Activated T-helper 1 cell treated with anti-CD3 and anti-CD28 coated beads, Interleukin-12 subunit alpha, Interleukin-12 subunit beta, Interleukin-2, Interleukin-4 antibody, amounts not matched to agents 30 ng/mL and 10 ng/mL and 1 ng/mL, durations not matched to agents 14 hours and 24 hours and 36 hours (primary cell): ENCODE results near the gene SPINT1. TPM values are rescaled to one million over a fixed set of nuclear protein-coding genes. Genes with fewer than 3 reads are reported as not detected.

Source experiments
- DNase-seq: peaks from one replicate; pipeline ENCODE4 v3.0.0; 2021; ENCODE audit warnings: low spot score
- H3K27ac Mint-ChIP-seq: one replicate; pipeline ENCODE4 v1.8.0; 2021; ENCODE audit warnings: mild to moderate bottlenecking, mixed read lengths
- H3K27me3 Mint-ChIP-seq: one replicate; pipeline ENCODE4 v1.8.0; 2022; ENCODE audit warnings: mild to moderate bottlenecking, moderate library complexity, mixed read lengths; ENCODE audit not compliant: insufficient read depth
- H3K36me3 Mint-ChIP-seq: one replicate; pipeline ENCODE4 v1.8.0; 2021; ENCODE audit warnings: low read depth, mixed read lengths
- H3K4me1 Mint-ChIP-seq: one replicate; pipeline ENCODE4 v1.8.0; 2021; ENCODE audit warnings: low read depth, mixed read lengths
- H3K4me3 Mint-ChIP-seq: one replicate; pipeline ENCODE4 v1.8.0; 2021; ENCODE audit warnings: mild to moderate bottlenecking, moderate library complexity, mixed read lengths
- H3K9me3 Mint-ChIP-seq: one replicate; pipeline ENCODE4 v1.8.0; 2021; ENCODE audit warnings: mixed read lengths
- intact Hi-C: fragments of 100-400 bp; cut with micrococcal nuclease; formaldehyde crosslinking; loops from one replicate; pipeline ENCODE4 v1.15.1; 2024
- total RNA-seq: library from RNA; stranded (reverse); gene quantifications from 2 replicates; pipeline ENCODE4 v1.2.3, GENCODE V29; 2022

Gene SPINT1
- total RNA-seq, 1 donor from 2014 or later: 11.0 TPM

GRCh38 chr15:40872791-40873693 is 29.2 kb downstream of the SPINT1 start:
- Mint-ChIP-seq H3K4me1 (peaks cover 29% of the 10 kb centered on the region), H3K27me3 (peaks cover 7% of the 10 kb centered on the region), H3K4me3 (peak overlapping the region; percentile 77), H3K9me3 (no peaks in the 10 kb centered on the region), H3K27ac (no peak overlapping the region), H3K36me3 (no peaks in the 10 kb centered on the region)
- intact Hi-C loops: no loop called here
- DNase-seq: no peak

- Mint-ChIP-seq H3K4me1 (peaks cover 34% of the 10 kb centered on the region), H3K9me3 (no peaks in the 10 kb centered on the region), H3K4me3 (peak within 1 kb of the TSS; percentile 88), H3K27ac (peak within 1 kb of the TSS; percentile 68), H3K27me3 (peaks cover 7% of the 10 kb centered on the region), H3K36me3 (no peaks in the 10 kb centered on the region)
- intact Hi-C loops: loop anchor here (1.0 kb wide), 1 partner anchor 17 kb away; no protein-coding TSS in a partner anchor
- peak; percentile 58 for DNase-seq
Measured at GRCh38 chr15:40873694-40874561, 30.1 kb downstream of the SPINT1 start, which contains the start of gene RHOV. RHOV (minus strand) TSS chr15:40874234; CDS start chr15:40874139, 95 bp downstream.

GRCh38 chr15:40875991-40876730 is 32.3 kb downstream of the SPINT1 start:
- Mint-ChIP-seq H3K4me3 (no peak overlapping the region), H3K27me3 (peaks cover 7% of the 10 kb centered on the region), H3K9me3 (no peaks in the 10 kb centered on the region), H3K36me3 (no peaks in the 10 kb centered on the region), H3K4me1 (peaks cover 37% of the 10 kb centered on the region), H3K27ac (no peak overlapping the region)
- intact Hi-C loops: no loop called here
- no peak for DNase-seq

- intact Hi-C loops: loop anchor here (2.0 kb wide), 2 partner anchors 17 to 19 kb away; partner anchors contain the start of gene VPS18
- Mint-ChIP-seq H3K9me3 (no peaks in the 10 kb centered on the region), H3K36me3 (no peaks in the 10 kb centered on the region), H3K4me3 (no peak overlapping the region), H3K4me1 (peaks cover 22% of the 10 kb centered on the region), H3K27me3 (peaks cover 2% of the 10 kb centered on the region), H3K27ac (no peak overlapping the region)
- DNase-seq: no peak
Measured at GRCh38 chr15:40877694-40878093, 33.8 kb downstream of the SPINT1 start.

- Mint-ChIP-seq H3K4me3 (peak overlapping the region; percentile 16), H3K27me3 (peaks cover 2% of the 10 kb centered on the region), H3K36me3 (no peaks in the 10 kb centered on the region), H3K4me1 (peaks cover 21% of the 10 kb centered on the region), H3K27ac (peak overlapping the region; percentile 24), H3K9me3 (no peaks in the 10 kb centered on the region)
- intact Hi-C loops: loop anchor here (1.0 to 2.0 kb wide), 3 partner anchors 7 to 20 kb away; partner anchors contain the start of gene VPS18
- peak; percentile 51 for DNase-seq
Measured at GRCh38 chr15:40878785-40879184, 34.9 kb downstream of the SPINT1 start.

- no peak overlapping the region for H3K4me3 Mint-ChIP-seq
- H3K27me3 Mint-ChIP-seq: no peaks in the 10 kb centered on the region
- H3K36me3 Mint-ChIP-seq: no peaks in the 10 kb centered on the region
- H3K9me3 Mint-ChIP-seq: no peaks in the 10 kb centered on the region
- H3K4me1 Mint-ChIP-seq: peaks cover 21% of the 10 kb centered on the region
- DNase-seq: no peak
- H3K27ac Mint-ChIP-seq: peak overlapping the region; percentile 40
- intact Hi-C loops: loop anchor here (1.0 to 2.0 kb wide), 3 partner anchors 8 to 21 kb away; partner anchors contain the start of gene VPS18
Measured at GRCh38 chr15:40879609-40880008, 35.8 kb downstream of the SPINT1 start.

- Mint-ChIP-seq H3K27ac (no peak overlapping the region), H3K4me1 (peaks cover 31% of the 10 kb centered on the region), H3K36me3 (peaks cover 1% of the 10 kb centered on the region), H3K27me3 (no peaks in the 10 kb centered on the region), H3K4me3 (no peak overlapping the region), H3K9me3 (no peaks in the 10 kb centered on the region)
- no peak for DNase-seq
- intact Hi-C loops: no loop called here
Measured at GRCh38 chr15:40881351-40881750, 37.5 kb downstream of the SPINT1 start.

GRCh38 chr15:40886586-40886985 is 42.7 kb downstream of the SPINT1 start:
- no peak for DNase-seq
- intact Hi-C loops: no loop called here
- peaks cover 21% of the 10 kb centered on the region for H3K4me1 Mint-ChIP-seq
- no peak overlapping the region for H3K27ac Mint-ChIP-seq
- peaks cover 4% of the 10 kb centered on the region for H3K36me3 Mint-ChIP-seq
- no peak overlapping the region for H3K4me3 Mint-ChIP-seq
- peaks cover 2% of the 10 kb centered on the region for H3K27me3 Mint-ChIP-seq
- H3K9me3 Mint-ChIP-seq: no peaks in the 10 kb centered on the region

- intact Hi-C loops: no loop called here
- no peak overlapping the region for H3K4me3 Mint-ChIP-seq
- H3K27me3 Mint-ChIP-seq: peaks cover 4% of the 10 kb centered on the region
- H3K9me3 Mint-ChIP-seq: no peaks in the 10 kb centered on the region
- no peak overlapping the region for H3K27ac Mint-ChIP-seq
- no peak for DNase-seq
- H3K36me3 Mint-ChIP-seq: peaks cover 4% of the 10 kb centered on the region
- H3K4me1 Mint-ChIP-seq: peaks cover 43% of the 10 kb centered on the region
Measured at GRCh38 chr15:40889112-40889511, 45.3 kb downstream of the SPINT1 start.

GRCh38 chr15:40891138-40891537 is 47.3 kb downstream of the SPINT1 start:
- H3K4me3 Mint-ChIP-seq: no peak overlapping the region
- intact Hi-C loops: loop anchor here (5.0 kb wide), 3 partner anchors 49 to 324 kb away; partner anchors contain the start of genes CCDC32, KNL1, RPUSD2 and SPINT1
- peaks cover 9% of the 10 kb centered on the region for H3K36me3 Mint-ChIP-seq
- H3K9me3 Mint-ChIP-seq: no peaks in the 10 kb centered on the region
- DNase-seq: no peak
- peaks cover 4% of the 10 kb centered on the region for H3K27me3 Mint-ChIP-seq
- peaks cover 44% of the 10 kb centered on the region for H3K4me1 Mint-ChIP-seq
- no peak overlapping the region for H3K27ac Mint-ChIP-seq

- H3K27me3 Mint-ChIP-seq: peaks cover 4% of the 10 kb centered on the region
- no peak overlapping the region for H3K27ac Mint-ChIP-seq
- intact Hi-C loops: loop anchor here (5.0 kb wide), 3 partner anchors 50 to 325 kb away; partner anchors contain the start of genes CCDC32, KNL1, RPUSD2 and SPINT1
- H3K9me3 Mint-ChIP-seq: no peaks in the 10 kb centered on the region
- H3K36me3 Mint-ChIP-seq: peaks cover 6% of the 10 kb centered on the region
- no peak for DNase-seq
- peaks cover 38% of the 10 kb centered on the region for H3K4me1 Mint-ChIP-seq
- H3K4me3 Mint-ChIP-seq: peak overlapping the region; percentile 31
Measured at GRCh38 chr15:40891810-40892446, 48.1 kb downstream of the SPINT1 start.
